GM19468 (cell line): ENCODE measurements around the gene POU3F3.

Experiments used
- ATAC-seq: cut with Tn5 transposase; IDR thresholded peaks from one replicate; pipeline ENCODE4 v1.9.1; 2021; ENCODE audit warnings: mild to moderate bottlenecking, moderate library complexity, moderate number of reproducible peaks; ENCODE audit not compliant: unreplicated experiment; ENCODE audit errors: extremely low read depth

The POU3F3 gene

GRCh38 chr2:104853534-104854497, at the start of gene POU3F3:
POU3F3 (plus strand) TSS chr2:104854115; CDS start chr2:104855511, 1,396 bp downstream.
- ATAC-seq: no peak

DNA sequence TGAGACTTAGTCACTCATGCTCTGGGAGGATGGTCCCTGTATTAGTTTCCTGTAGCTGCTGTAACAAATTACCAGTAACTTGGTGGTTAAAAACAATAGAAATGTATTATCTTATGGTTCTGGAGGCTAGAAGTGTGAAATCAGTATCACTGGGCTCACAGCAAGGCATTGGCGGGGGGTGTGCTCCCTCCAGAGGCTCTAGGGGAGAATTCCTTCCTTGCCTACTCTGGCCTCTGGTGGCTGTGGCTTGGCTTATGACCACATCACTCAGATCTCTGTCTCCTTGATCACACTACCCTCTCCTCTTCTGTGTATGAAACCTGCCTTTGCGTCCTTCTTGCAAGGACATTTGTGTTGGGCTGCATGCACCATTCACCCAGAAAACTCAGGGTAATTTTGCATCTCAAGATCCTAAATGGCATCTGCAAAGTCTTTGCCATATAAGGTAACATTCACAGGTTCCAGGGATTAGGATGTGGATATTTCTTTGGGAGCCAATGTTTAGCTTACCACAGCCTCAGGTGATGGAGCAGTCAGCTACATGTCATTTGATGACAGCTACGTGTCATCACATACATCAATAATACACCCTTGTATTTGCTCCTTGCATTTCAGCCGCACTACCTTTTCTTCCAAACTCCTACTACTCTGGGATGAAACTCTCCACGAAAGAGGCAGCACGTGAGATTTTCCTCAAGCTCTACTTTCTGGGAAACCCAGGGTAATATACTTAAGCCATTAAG, 49.6 kb upstream of the POU3F3 start:
- no peak for ATAC-seq

DNA sequence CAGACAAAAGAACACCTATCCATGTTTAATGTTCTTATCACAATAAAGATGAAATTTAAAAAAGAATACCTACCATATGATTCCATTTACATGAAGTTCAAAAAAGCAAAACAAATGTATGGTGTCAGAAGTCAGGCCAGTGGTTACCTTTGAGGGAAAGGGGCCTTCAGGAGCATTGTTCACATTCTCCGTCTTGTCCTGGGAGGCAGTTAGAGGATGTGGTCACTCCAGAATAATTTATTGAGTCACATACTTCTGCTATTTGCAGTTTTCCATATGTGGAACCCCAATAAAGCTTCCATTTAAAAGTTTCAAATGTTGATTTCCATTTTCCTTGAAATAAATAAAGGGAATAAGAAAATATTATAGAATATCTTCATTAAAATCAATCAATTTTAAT, 41.6 kb upstream of the POU3F3 start:
- ATAC-seq: no peak

GRCh38 chr2:104816143-104816542, 37.8 kb upstream of the POU3F3 start:
- ATAC-seq: no peak

GRCh38 chr2:104818264-104818663, 35.7 kb upstream of the POU3F3 start:
- no peak for ATAC-seq

DNA sequence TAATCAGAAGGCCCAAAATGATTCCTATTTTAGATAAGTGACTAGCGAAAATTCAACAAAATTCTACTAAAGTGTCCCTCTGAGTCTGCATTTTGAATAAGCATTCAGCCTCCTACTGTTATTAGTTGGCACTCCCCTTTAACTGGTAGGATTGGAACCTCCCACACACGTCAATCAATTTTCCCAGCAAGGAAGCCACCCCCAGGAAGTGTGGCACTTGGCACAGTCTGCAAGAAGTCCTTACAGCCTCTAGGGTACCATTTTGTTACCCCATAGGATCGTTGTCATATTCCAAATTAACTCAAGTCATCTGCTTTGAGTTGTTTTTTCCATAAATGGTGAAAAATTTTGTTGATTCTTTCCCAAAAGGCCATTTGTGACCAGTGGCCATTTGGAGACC, 33.8 kb upstream of the POU3F3 start:
- ATAC-seq: no peak

DNA sequence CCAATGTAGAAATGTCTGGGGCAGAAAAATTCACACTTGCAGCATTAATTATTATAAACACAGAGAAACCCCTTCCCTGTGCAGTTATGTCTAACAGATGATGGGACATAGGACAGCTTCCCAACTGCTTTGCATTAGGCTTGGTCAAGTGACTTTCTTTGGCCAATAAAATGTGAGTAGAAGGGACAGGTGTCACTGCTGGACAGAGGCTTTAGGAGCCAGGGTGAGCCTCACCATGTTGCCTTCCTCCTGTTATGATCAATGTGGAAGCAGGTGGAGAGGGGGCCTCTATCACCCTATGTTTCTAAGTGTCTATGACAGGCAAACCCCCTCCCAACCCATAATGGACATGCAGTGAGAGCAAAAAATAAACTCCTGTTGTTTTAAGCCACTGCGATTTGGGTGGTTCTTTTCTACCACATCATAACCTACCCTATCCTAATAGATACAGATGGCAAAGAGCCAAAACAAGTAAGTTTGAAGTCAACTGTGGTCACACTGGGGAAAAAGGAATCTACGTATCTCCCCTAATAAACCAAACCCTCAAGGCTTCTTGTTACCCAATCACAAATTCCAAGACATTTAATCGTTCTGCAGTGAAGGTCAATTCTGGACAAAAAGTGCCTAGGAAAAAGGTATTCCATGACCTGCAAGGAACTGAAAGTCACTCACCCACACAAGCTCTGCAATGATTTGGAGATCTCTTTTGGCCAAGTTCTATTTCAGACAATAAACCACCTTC, 28.6 kb upstream of the POU3F3 start:
- ATAC-seq: no peak

DNA sequence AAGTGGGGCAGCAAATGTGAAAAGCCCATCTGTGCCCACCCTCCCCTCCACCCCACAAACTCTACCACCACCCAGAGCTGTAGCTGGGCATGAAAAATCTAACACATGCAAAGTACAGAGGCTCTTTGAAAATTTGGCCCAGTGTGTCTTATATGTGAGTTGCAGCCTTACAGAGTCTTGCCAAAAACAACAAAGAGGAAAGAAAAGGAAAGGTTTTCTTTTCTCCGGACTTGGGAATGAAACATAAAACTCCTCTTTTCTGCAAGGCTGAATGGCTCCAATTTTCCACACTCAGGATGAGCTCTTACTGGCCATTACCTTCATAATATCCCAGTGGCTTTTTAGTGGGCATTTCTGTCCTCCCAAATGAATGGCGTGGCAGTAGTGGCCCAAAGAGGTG, 27.9 kb upstream of the POU3F3 start:
- ATAC-seq: no peak

DNA sequence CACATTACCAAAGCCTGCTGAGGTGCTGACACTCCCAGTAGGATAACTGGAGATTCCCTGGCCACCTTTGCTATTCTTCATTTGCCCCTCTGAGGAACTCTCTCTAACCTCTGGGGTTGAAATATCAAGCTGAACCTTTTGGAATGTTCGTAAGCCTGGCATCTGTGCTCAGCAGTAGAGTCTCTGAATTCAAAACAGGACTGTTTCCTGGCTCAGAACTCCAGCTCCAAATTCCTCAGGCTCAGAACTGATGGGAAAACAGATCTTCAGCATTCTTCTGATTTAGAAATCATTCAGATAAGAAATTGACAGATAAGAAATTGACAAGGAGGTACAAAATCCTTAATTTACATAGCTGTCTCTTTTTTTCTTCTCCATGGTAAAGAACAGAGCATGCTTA, 22.2 kb upstream of the POU3F3 start:
- ATAC-seq: no peak

GRCh38 chr2:104834431-104835153, 19.3 kb upstream of the POU3F3 start:
- ATAC-seq: no peak

DNA sequence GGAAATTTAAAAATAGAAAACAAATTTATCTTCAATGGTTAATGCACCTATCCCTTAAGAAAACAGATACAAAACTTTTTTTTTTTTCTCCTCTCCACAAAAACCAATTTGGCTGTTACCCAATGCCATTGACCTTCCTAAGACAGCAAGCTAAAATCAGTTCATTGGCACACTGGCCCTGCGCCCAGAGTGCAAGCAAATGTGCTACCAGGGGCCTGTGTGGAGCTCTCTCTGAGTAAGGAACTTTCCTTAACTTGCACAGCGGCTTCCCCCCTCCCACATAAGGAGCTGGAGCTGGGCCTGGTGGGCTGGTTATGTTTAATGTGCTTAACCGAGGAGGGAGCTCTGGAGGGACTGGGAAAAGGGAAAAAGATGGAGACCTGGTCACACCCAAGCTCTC, 17.6 kb upstream of the POU3F3 start:
- no peak for ATAC-seq

DNA sequence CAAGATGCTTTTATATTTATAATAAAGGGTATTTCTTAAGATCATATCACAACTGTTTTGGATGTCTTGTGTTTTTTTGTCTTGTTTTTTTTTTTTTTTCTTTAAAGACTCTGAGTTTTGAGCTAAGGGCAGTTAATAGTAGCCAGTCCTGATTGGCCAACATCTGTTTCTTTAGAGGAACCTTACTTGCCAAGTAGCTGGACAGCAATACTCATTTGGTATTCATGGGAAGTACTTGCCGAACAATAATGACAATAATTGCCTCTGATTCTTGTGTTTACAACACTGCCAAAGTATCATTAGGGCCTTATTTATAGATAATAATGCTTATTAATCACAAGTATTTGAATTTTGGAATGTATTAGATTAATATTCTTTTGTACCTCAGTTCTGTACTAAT, 17.1 kb upstream of the POU3F3 start:
- ATAC-seq: no peak

DNA sequence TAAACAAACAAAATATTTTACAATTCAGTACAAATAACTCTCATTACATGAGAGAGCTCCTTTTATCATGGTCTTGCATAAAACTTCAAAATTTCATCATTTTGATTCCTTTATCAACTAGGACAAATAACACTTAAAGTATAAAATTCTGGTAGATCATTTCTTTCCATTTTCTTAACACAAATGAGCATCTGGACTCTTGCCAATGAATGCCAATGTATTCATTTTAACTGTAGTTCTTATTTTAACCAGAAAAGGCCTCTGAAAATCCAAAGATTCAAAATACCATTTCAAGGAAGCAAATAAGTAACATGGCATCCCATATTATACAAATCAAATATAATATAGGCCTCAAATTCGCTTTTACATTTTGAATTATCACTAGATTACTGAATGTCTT, 13.8 kb upstream of the POU3F3 start:
- no peak for ATAC-seq

GRCh38 chr2:104840893-104841585, 12.9 kb upstream of the POU3F3 start:
- ATAC-seq: no peak

- ATAC-seq: no peak
These were observed 12.2 kb upstream of the POU3F3 start for GRCh38 chr2:104841744-104842143.

DNA sequence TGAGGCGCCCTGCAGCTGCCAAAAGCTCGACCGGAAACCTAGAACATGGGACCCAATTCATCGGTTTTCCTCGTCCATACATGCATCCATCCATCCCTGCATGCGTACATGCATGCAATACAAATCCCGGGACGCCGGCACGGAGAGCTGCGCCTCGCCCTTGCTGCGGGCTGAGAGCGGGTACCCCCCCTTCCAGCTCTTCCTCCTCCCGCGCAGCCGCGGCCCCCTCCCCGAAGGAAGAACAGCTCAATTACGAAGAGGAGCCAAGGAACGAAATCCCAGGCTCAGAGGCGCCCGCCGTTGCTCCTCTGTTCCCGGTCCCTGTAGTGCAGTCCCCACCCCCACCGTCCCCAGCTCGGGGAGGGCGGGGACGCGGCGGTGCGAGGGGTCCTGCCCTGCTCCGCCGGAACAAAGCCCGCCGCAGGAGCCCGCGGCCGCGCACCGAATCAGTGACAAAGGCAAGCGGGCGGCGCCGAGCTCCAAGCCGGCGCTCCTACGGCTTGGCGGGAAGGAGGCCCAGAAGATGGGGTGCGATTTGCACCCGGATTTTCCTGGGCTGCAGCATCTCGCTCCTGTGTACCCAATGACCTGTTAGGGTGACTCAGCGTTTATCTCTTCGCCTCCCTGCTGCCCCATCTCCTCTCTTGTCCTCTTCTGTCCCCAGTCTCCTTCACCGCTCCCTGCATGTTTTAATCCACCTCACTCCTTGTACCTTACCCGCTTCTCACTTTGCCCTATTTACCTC, 8.9 kb upstream of the POU3F3 start:
- no peak for ATAC-seq

GRCh38 chr2:104845552-104845931, 8.4 kb upstream of the POU3F3 start:
- no peak for ATAC-seq

DNA sequence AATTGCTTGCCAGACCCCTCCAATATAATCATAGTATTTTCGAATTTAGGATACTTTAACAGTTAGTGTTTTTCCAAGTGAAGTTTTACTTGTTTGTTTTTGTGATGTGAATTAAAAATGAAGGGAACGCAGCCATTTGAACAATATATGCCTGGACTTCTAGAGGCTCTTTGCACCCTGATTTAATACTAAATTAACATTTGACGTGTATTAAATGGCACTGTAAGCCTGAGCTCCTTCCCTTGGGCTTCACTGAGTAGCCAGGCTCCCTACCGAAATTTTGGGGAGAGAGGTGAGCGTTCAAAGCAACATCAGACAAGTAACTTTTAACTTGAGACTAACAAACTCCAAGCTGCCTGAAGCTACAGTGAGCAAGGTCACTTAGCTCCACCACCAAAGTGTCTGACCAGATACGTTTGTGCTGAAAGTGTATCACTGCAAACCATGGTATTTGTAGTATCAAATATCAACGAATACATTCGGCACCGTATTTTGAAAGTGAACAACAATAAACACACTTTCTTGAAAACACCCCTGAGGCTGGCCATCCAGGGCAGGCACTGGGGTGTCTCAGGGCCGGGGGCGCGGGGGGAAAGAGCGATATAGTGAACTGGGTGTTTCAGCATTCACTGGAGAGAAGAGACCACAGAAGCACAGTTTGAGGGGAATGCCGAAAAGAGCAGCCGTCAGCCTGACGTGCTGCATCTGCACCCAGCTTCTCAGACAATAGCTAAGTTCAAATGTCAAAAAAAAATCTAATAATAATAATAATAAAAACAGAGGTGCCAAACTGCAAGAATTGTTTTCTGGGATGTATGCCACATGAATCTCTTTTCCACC, 7.7 kb upstream of the POU3F3 start:
- no peak for ATAC-seq
